Astrocyte of the spinal cord (primary cell): ENCODE results near the gene PRPF6.

ENCODE experiments used
- DNase-seq: peaks from one replicate; pipeline ENCODE4 v3.0.0; 2011; ENCODE audit warnings: low read depth, low spot score
- H3K4me3 ChIP-seq: 2 replicates; pipeline ENCODE4 v1.5.1; 2011; ENCODE audit warnings: low read depth, mild to moderate bottlenecking, low read length, moderate library complexity
- in situ Hi-C: cut with HindIII; loops from 2 replicates; pipeline ENCODE4 v1.10.0; 2017; ENCODE audit warnings: low sequenced_read_pairs
- TF ChIP-seq, protein P1 (sequence below): IDR thresholded peaks from 2 replicates; pipeline ENCODE4 v1.5.1; 2012; ENCODE audit warnings: low read depth, mild to moderate bottlenecking, low read length, inconsistent platforms

The PRPF6 gene

DNA sequence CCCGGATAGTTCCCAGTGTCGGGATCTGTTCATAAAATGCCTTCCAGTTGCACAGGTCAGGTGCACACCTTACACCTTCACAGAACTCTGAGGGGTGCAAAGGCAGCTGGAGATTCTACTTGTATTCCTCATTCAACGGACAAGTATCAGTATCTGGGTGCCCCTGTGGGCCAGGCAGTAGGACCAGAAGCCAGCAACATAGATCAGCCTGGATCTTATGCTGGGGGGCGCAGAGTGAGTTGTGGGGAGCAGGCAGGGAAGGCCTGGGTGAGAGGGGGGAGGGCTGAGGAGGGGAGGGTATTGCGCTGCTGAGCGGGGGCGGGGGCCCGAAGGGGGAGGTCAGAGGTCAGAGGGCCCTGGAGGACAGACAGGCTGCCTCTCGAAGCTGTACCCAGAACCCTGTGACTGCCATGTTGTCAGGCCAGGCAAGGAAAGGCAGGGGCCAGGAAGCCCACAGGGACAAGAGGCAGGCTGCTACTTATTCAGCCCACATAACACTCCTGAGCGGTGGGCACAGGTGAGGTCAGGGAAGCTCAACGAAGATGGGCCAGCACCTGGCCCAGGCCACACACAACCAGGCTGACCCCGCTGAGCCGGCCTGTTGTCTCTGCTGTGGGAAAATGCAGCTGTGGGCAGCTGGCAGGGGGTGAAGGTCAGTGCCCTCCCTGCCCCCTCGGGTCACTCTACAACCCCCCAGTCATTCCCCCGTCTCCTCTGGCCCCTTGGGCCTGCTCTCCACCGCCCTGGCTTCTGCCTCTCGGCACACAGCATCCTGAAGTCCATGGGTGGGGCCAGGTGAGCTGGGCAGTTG is 100.1 kb downstream of the PRPF6 start:
- in situ Hi-C loops: no loop called here
- TF ChIP-seq, protein P1, sequence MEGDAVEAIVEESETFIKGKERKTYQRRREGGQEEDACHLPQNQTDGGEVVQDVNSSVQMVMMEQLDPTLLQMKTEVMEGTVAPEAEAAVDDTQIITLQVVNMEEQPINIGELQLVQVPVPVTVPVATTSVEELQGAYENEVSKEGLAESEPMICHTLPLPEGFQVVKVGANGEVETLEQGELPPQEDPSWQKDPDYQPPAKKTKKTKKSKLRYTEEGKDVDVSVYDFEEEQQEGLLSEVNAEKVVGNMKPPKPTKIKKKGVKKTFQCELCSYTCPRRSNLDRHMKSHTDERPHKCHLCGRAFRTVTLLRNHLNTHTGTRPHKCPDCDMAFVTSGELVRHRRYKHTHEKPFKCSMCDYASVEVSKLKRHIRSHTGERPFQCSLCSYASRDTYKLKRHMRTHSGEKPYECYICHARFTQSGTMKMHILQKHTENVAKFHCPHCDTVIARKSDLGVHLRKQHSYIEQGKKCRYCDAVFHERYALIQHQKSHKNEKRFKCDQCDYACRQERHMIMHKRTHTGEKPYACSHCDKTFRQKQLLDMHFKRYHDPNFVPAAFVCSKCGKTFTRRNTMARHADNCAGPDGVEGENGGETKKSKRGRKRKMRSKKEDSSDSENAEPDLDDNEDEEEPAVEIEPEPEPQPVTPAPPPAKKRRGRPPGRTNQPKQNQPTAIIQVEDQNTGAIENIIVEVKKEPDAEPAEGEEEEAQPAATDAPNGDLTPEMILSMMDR: no peak
- no peak for DNase-seq
- H3K4me3 ChIP-seq: no peak overlapping the region

DNA sequence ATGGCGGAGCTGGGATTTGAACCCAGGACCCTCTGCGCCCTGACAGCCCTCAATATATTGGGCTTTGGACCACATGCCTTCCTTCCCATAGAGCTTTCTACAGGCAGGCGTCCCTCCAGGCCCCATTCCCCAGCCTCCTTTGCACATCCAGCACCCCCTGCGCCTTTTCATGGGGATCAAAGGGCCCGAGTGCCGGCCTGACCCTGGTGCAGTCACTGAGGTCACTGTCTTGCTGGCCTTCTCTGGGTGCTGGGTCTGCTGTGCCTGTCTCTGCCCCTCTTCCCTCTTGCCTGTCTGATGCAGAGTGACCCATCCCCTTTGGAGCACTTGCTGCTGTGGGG is 100.7 kb downstream of the PRPF6 start:
- in situ Hi-C loops: no loop called here
- no peak overlapping the region for H3K4me3 ChIP-seq
- TF ChIP-seq, protein P1: no peak
- no peak for DNase-seq

DNA sequence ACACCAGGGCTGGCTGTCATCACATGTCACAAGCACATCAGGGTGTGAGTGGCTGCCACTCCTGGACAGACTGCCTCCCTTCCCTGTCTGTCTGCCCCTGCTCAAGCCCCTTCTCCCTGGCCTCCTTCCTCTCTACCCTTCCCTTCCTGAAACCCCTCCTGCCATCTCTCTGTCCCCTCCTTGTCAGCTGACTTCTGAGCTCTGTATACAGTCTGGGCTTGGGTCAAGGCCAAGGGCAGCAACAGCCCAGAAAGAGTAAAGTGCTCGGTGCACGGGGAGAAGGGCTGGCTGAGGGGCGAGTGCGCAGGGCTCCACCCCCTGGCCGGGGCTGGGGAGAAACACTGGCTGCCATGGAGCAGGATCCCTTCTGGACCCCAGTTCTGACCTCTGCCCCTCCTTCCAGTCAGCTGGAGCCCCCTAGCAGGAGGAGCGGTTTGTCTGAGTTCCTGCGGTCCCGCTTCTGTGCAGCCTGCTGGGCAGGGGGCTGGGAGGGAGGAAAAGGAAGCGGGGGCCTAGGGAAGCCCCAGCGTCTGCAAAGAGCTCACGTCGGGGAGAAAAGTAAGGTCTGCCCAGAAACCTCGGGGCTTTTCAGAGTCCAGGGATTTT is 101.3 kb downstream of the PRPF6 start:
- no peak overlapping the region for H3K4me3 ChIP-seq
- in situ Hi-C loops: no loop called here
- no peak for DNase-seq
- TF ChIP-seq, protein P1: no peak
